NCI-H2196 (cell line): Measurements from ENCODE around the gene SSH2.
"Not testable (repeated sequence)": the region's sequence is repeated elsewhere in the genome, so short reads cannot be mapped to it uniquely, and the experiment has no call there.

Experiments
- DNase-seq: peaks from one replicate; lab custom pipeline; 2025; ENCODE audit not compliant: unreplicated experiment; lab: John Stamatoyannopoulos, UW

SSH2 gene

DNA sequence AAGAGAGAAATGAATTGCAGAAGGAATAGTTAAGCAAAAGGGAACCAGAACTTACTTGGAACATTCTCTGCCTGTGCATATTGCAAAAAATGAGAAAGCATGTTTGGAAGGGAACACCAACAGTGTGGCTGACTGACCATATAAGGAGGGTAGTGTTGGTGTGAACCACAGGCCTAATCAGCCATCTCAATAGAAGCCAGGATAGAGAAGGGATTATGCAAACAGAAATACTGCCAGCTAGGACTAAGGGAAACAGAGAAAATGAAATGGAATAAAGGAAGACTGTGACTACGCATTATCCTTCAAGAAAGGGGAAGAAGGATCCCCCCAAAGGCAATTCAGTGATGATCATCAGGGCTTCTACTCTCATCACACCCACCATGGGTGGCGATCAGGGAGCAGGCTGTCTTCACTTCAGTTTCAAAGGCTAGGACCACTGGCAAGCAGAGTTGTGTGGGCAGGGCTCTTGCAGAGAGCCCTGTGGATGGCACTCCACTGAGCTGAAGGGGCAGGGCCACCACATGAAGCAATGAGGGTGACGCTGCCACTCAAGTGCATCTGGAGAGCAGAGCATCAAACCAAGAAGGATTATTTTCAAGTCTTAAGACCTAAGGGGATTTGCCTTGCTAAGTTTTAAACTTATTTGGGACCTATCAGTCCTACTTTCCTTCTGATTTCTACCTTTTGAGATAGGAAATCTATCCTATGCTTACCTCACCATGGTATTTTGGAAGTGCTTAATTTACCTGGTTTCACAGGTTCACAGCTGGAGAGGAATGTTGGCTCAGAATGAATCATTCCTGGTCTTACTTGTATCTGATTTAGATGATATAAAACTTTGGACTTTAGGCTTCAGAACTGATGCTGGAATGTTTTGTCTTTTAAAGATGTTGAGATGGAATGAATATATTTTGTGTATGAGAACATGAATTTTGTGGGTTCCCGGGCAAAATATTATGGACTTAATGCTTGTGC is 140.5 kb downstream of the SSH2 start:
- DNase-seq = no peak

DNA sequence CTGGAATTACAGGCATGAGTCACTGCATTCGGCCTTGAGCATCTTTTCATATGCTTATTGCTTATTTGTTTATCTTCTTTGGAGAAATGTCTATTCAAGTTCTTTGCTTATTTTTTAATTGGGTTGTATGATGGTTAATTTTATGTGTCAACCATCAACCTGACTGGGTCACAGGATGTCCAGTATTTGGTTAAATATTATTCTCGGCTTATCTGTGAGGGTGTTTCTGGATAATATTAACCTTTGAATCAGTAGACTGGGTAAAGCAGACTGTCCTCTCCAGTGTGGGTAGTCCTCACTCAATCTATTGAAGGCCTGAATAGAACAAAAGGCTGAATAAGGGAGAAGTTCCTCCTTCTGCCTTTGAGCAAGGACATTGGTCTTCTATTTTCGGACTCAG is 142.0 kb downstream of the SSH2 start:
- no peak for DNase-seq

DNA sequence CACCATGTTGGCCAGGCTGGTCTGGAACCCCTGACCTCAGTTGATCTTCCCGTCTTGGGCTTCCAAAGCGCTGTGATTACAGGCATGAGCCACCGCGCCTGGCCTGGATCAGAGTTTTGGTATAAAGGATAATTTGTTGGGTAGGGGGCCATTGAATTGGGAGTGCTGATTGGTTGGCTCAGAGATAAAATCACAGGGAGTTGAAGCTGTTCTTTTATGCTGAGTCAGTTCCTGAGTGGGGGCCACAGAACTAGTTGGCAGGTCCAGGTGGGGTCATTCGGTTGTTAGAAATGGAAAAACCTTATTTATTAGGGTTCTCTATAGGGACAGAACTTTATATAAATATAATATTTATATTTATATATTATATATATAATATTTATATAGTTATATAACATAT is 147.1 kb downstream of the SSH2 start:
- no peak for DNase-seq

- not testable (repeated sequence) for DNase-seq
Measured at GRCh38 chr17:29779812-29780190, 150.2 kb downstream of the SSH2 start.

DNA sequence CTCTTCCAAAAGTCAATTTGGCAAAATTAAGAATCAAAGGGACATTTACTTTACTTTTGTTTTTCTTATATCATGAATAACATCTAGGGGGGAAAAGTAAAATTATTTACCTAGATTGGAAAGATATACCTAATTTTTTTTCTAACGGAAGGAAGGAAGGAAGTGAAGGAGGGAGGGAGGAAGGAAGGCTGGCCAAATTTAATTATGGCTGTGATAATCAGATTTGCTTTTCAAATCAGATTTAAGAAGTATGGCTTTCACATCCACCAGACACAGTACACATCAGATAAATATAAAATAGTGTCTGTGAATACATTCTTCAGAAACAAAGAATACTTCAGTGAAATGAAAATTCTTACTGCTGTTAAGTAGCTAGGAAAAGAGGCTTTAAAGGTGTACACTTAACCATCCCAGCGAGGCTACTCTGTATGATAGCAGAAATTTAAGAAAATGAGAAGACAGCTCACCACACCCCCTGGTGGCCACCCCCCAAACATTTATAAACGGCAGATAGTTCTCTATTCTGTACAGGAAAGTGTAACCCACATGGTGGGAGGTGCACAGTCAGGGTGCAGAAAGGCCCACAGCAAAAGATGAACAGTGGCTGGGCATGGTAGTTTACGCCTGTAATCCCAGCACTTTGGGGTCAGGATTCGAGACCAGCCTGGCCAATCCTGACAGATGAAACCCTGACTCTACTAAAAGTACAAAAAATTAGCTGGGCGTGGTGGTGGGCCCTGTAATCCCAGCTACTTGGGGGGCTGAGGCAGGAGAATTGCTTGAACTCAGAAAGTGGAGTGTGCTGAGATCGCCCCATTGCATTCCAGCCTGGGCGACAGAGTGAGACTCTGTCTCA is 150.8 kb downstream of the SSH2 start:
- DNase-seq = peak; percentile 23

DNA sequence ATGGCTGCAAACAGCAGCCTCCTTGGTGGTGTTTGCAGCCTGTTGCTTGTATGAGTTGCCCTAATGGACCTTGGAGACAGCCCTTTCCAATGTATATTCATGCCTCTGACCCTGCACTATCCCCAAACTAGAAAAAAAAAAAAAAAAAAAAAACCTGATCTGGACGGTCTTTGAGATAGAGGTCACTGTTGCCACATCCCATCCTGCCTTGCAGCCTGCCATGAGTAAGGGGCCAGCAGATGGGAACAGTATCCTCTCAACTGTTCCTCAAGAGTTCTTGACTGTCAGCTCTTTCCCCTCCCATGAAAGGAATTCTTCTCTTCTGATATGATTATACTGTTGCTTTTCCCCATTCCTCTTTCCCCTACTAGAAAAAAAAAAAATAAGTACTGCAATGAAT is 152.4 kb downstream of the SSH2 start:
- DNase-seq = no peak

- DNase-seq = no peak
Measured at GRCh38 chr17:29776026-29776425, 154.0 kb downstream of the SSH2 start.

- DNase-seq = no peak
Measured at GRCh38 chr17:29772981-29773380, 157.0 kb downstream of the SSH2 start.

- no peak for DNase-seq
Measured at GRCh38 chr17:29771546-29771945, 158.5 kb downstream of the SSH2 start.

- no peak for DNase-seq
Measured at GRCh38 chr17:29769225-29769624, 160.8 kb downstream of the SSH2 start.

- no peak for DNase-seq
Measured at GRCh38 chr17:29766796-29767327, 163.2 kb downstream of the SSH2 start.

DNA sequence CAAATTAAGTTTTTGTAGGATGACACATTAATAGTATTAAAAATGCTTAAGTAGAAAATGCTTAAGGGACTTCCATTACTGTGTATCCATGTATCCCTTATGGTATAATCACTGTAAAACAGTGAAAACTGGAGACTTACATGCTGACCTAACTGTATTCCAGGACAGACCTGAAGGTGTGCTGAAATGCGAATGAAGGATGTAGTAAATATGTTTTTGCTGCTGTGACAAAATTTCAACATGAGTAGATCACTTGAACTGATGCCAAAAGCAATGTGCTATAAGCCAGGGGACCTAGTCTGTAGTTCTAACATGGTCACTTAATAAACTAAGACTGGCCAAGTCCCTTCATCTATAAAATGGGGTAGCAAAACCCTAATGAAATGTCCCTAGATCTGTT is 165.3 kb downstream of the SSH2 start:
- no peak for DNase-seq

GRCh38 chr17:29764217-29764616 is 165.8 kb downstream of the SSH2 start:
- no peak for DNase-seq

DNA sequence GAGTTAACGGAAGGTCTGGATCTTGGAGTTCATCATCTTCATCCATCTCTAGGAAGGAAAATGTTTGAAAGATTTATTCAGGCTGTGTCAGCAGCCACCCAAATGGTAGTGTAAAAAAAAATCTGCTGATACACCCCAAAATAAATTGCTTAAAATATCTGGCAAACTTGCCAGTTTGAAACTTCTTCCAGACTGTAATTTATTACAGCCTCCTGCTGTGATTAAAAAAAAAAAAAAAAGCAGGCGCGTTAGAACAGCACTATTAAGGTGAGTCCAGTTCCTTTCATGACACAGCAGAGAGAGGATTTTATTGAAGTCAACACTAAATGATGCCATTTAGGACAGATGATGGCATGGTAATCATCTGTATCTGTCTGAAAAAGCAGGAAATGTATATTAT is 166.8 kb downstream of the SSH2 start:
- DNase-seq = no peak

- no peak for DNase-seq
Measured at GRCh38 chr17:29761040-29761761, 168.8 kb downstream of the SSH2 start.

DNA sequence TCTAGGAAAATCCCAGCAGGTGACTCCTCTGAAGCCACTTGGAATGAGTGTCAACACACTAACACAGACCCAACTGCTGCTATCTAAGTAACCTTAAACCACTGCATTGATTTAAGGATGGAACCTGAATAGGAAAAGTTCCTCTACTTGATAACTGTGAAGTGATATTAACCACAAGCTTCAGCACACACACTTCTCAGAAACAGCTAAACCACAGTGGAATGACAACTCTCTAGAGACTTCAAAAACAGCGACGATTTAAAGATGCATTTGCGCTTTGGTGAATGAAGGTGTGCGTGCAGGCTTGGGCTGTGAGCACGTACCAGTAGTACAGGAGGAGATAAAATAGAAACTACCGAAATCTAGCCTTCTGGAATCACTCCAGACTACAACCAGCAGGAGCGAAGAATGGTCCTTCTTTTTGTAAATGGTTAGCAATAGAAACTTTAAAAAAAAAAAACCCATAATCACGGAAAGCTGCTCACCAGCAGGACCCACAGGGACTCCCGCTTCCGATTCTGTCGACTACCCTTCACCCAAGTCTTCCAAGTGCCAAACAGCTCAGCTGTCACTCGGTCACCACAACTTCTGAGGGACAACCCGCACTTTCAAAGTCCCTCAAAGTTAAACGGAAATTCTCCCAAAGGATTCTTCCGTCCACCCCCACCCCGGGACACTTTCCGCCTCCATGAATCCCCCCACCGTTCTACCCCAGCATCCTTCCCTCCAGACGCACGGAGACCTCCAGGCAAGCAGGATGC is 169.6 kb downstream of the SSH2 start:
- DNase-seq = no peak

DNA sequence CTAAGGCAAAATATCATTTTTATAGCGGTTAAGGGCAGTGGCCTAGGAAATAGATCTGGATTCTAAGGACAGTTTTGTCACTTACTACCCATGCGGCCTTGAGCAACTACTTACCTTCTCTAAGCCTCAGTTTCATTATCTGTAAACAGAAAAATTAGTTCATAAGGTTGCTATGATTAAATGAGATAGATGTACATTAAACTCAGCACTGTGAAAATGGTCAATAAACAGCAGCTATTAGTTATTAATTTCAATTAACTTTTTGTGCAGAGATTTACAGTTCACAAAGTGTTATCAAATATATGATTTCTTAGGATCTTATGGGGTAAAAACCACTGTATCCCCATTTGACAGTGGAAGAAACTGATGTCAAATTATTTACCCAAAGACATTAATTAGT is 171.8 kb downstream of the SSH2 start:
- no peak for DNase-seq

DNA sequence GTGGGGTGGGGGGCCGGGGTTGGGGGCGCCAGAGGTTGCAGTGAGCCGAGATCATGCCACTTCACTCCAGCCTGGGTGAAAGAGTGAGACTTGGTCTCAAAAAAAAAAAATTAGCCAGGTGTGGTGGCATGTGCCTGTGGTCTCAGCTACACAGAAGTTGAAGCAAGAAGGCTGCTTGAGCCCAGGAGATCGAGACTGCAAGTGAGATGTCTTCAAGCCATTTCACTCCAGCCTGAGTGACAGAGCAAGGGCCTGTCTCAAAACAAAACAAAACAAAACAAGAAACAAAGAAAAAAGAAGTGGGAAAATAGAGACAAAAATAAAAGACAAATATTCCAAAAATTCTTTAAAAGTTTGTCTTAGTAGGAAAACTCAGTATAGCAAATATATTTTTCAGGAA is 172.2 kb downstream of the SSH2 start:
- no peak for DNase-seq

DNA sequence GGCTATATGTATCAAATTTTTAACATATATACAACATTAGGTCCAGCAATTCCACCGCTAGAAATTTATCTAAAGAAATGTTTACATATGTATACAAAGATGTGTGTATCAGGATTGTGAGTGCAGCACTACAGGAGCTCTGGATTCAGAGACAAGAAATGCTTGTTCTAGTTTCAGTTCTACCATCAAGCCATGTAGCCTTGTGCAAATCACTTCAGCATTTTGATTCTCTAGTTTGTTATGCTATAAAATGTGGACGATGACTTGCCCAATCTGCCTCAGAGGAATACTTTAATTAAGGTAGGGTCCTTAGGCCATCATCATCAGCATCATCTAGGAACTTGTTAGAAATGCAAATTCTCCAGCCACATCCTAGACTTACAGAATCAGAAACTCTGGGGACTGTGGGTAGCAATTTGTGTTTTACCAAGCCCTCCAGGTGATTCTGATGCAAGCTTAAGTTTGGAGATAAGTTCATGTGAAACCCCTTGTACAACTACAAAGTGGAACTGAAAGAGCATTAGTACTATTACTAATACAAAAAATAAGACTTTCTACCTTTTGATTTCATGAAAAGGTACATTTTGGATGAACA is 176.1 kb downstream of the SSH2 start:
- no peak for DNase-seq
